GM23338 (cell line): ENCODE data around the gene PRSS36. TPM values are rescaled to one million over a fixed set of nuclear protein-coding genes. Genes with fewer than 3 reads are reported as not detected.

ENCODE experiments used
- ATAC-seq: fragments of 200-7000 bp; cut with Tn5 transposase; 3 replicates; pipeline ENCODE4 v1.9.1; 2020
- DNase-seq: peaks from one replicate; pipeline ENCODE4 v3.0.0-alpha.2; 2015; ENCODE audit warnings: low spot score
- H2AFZ ChIP-seq: fragments of 200-600 bp; sonication (generic); 2 replicates; pipeline ENCODE4 v1.8.0; 2016; ENCODE audit warnings: antibody characterized with exemption, mild to moderate bottlenecking, moderate library complexity
- H3F3A ChIP-seq: fragments of 200-600 bp; sonication (generic); replicated peaks from 2 replicates; pipeline ENCODE4 v1.8.0; 2017; ENCODE audit warnings: antibody characterized with exemption, mixed run types, low read depth
- H3K27ac ChIP-seq: fragments of 200-600 bp; sonication (generic); 2 replicates; pipeline ENCODE4 v1.6.1; 2016; ENCODE audit warnings: low read depth
- H3K27me3 ChIP-seq: fragments of 200-600 bp; sonication (generic); 2 replicates; pipeline ENCODE4 v1.8.0; 2016; ENCODE audit warnings: mild to moderate bottlenecking, mixed run types, moderate library complexity; ENCODE audit not compliant: insufficient read depth
- H3K36me3 ChIP-seq: fragments of 200-600 bp; sonication (generic); 2 replicates; pipeline ENCODE4 v1.8.0; 2016; ENCODE audit warnings: mild to moderate bottlenecking; ENCODE audit not compliant: insufficient read depth
- H3K4me1 ChIP-seq: fragments of 200-600 bp; sonication (generic); 2 replicates; pipeline ENCODE4 v1.8.0; 2016; ENCODE audit warnings: mild to moderate bottlenecking, moderate library complexity; ENCODE audit not compliant: insufficient read depth
- H3K4me2 ChIP-seq: fragments of 200-600 bp; sonication (generic); 2 replicates; pipeline ENCODE4 v1.7.1; 2017; ENCODE audit warnings: mixed run types
- H3K4me3 ChIP-seq: fragments of 200-600 bp; sonication (generic); 2 replicates; pipeline ENCODE4 v1.6.1; 2016; ENCODE audit warnings: mixed run types
- H3K79me2 ChIP-seq: fragments of 200-600 bp; sonication (generic); replicated peaks from 2 replicates; pipeline ENCODE4 v1.8.0; 2017; ENCODE audit warnings: mild to moderate bottlenecking; ENCODE audit not compliant: insufficient read depth
- H3K9me2 ChIP-seq: fragments of 200-600 bp; sonication (generic); 2 replicates; pipeline ENCODE4 v1.8.0; 2017; ENCODE audit not compliant: insufficient read depth
- H4K20me1 ChIP-seq: fragments of 200-600 bp; sonication (generic); replicated peaks from 2 replicates; pipeline ENCODE4 v1.8.0; 2017; ENCODE audit warnings: mild to moderate bottlenecking; ENCODE audit not compliant: insufficient read depth
- H3K27ac Mint-ChIP-seq: 2 replicates; pipeline ENCODE4 v1.8.0; 2020; ENCODE audit warnings: inconsistent platforms, mild to moderate bottlenecking, moderate library complexity, mixed read lengths
- H3K27me3 Mint-ChIP-seq: 3 replicates; pipeline ENCODE4 v1.8.0; 2022; ENCODE audit warnings: low read depth, mild to moderate bottlenecking, moderate library complexity, mixed read lengths, inconsistent platforms; ENCODE audit not compliant: insufficient read depth, poor library complexity
- H3K36me3 Mint-ChIP-seq: 3 replicates; pipeline ENCODE4 v1.8.0; 2021; ENCODE audit warnings: low read depth, mild to moderate bottlenecking, inconsistent platforms, moderate library complexity, mixed read lengths
- H3K4me1 Mint-ChIP-seq: 3 replicates; pipeline ENCODE4 v1.8.0; 2020; ENCODE audit warnings: mild to moderate bottlenecking, inconsistent platforms, mixed read lengths
- H3K4me3 Mint-ChIP-seq: 3 replicates; pipeline ENCODE4 v1.8.0; 2021; ENCODE audit warnings: moderate library complexity, mild to moderate bottlenecking, inconsistent platforms, mixed read lengths
- H3K9me3 Mint-ChIP-seq: 3 replicates; pipeline ENCODE4 v1.8.0; 2020; ENCODE audit warnings: moderate library complexity, mild to moderate bottlenecking, inconsistent platforms, mixed read lengths
- CREB1 ChIP-seq: fragments of 250-450 bp; sonication (Bioruptor Pico); IDR thresholded peaks from 2 replicates; pipeline ENCODE4 v1.5.0; 2020; ENCODE audit warnings: low read depth, mild to moderate bottlenecking, moderate library complexity
- CTCF ChIP-seq, 2 experiments: fragments of 200-600 bp in 1 of 2; sonication (generic) in 1 of 2; conservative IDR thresholded peaks; 2 replicates each; pipeline versions ENCODE4 v1.5.1 to v1.6.1; 2016 to 2017; ENCODE audit warnings: antibody characterized with exemption in 2 of 2, low read depth in 2 of 2, mild to moderate bottlenecking in 2 of 2, moderate library complexity in 1 of 2
- ETS1 ChIP-seq: IDR thresholded peaks from 2 replicates; pipeline ENCODE4 v1.6.1; 2016; ENCODE audit warnings: antibody characterized with exemption
- EZH2 ChIP-seq: fragments of 200-600 bp; sonication (generic); IDR thresholded peaks from one replicate; pipeline ENCODE4 v1.8.0; 2017; ENCODE audit warnings: antibody characterized with exemption, mild to moderate bottlenecking, low read depth; ENCODE audit not compliant: unreplicated experiment
- EZH2phosphoT487 ChIP-seq: fragments of 200-600 bp; sonication (generic); IDR thresholded peaks from one replicate; pipeline ENCODE4 v1.8.1; 2018; ENCODE audit warnings: antibody characterized with exemption; ENCODE audit not compliant: unreplicated experiment
- JUNB ChIP-seq: IDR thresholded peaks from one replicate; pipeline ENCODE4 v1.6.1; 2016; ENCODE audit warnings: antibody characterized with exemption; ENCODE audit not compliant: unreplicated experiment
- NANOG ChIP-seq: IDR thresholded peaks from 2 replicates; pipeline ENCODE4 v1.6.1; 2016; ENCODE audit warnings: antibody characterized with exemption, borderline replicate concordance
- POLR2AphosphoS5 ChIP-seq: IDR thresholded peaks from 2 replicates; pipeline ENCODE4 v1.6.1; 2016; ENCODE audit warnings: antibody characterized with exemption, low read depth
- REST ChIP-seq: IDR thresholded peaks from one replicate; pipeline ENCODE4 v1.6.1; 2018; ENCODE audit warnings: antibody characterized with exemption; ENCODE audit not compliant: unreplicated experiment
- STAT1 ChIP-seq: IDR thresholded peaks from one replicate; pipeline ENCODE4 v1.6.1; 2016; ENCODE audit warnings: antibody characterized with exemption; ENCODE audit not compliant: unreplicated experiment
- ZNF114 ChIP-seq: fragments of 250-450 bp; sonication (Bioruptor Pico); IDR thresholded peaks from 2 replicates; pipeline ENCODE4 v1.5.0; 2020; ENCODE audit warnings: mild to moderate bottlenecking, moderate library complexity
- ZNF331 ChIP-seq: fragments of 250-450 bp; sonication (Bioruptor Pico); IDR thresholded peaks from 2 replicates; pipeline ENCODE4 v1.5.0; 2020; ENCODE audit warnings: low read depth, mild to moderate bottlenecking, moderate library complexity
- ZNF462 ChIP-seq: fragments of 250-450 bp; sonication (Bioruptor Pico); IDR thresholded peaks from 2 replicates; pipeline ENCODE4 v1.5.0; 2020; ENCODE audit warnings: mild to moderate bottlenecking, moderate library complexity
- polyA plus RNA-seq: library from polyadenylated mRNA; unstranded; fragments of >200 nt; fragmentation: Nextera tagmentation; extraction: Ambion mirVana; gene quantifications from 2 replicates; pipeline ENCODE4 v1.2.1, GENCODE V29; 2016
- total RNA-seq: library from RNA; depleted of rRNA; stranded (reverse); fragments of >200 nt; shearing (Covaris generic); gene quantifications from 2 replicates; pipeline ENCODE4 v1.2.3, GENCODE V29; 2014

The PRSS36 gene
- total and polyA plus RNA-seq, 2 experiments from 2014 or later: 0.91 to 1.4 TPM

GRCh38 chr16:31111881-31112466 lies 37.9 kb downstream of the PRSS36 start:
- peaks cover 15% of the 10 kb centered on the region; the same call in 1 of the 2 replicates for H3F3A ChIP-seq
- peaks cover 17% of the 10 kb centered on the region for H3K27me3 Mint-ChIP-seq
- no peaks in the 10 kb centered on the region; the same call in 1 of the 3 replicates for H3K9me3 Mint-ChIP-seq
- no peak overlapping the region for H3K4me2 ChIP-seq
- peaks cover 9% of the 10 kb centered on the region; the same call in 1 of the 3 replicates for H3K4me1 Mint-ChIP-seq
- H3K4me3 ChIP-seq: no peak overlapping the region
- H3K27ac ChIP-seq: no peak overlapping the region
- TF ChIP-seq EZH2 (no peak), CTCF (conservative IDR thresholded peaks at IDR 0.05; ENCODE audit: low read depth in 2 of 2) (no peak), CREB1 (CRISPR knock-in tag) (no peak), JUNB (no peak), POLR2AphosphoS5 (no peak), ZNF114 (CRISPR knock-in tag) (no peak), EZH2phosphoT487 (no peak), ZNF462 (CRISPR knock-in tag) (no peak), STAT1 (no peak), ZNF331 (CRISPR knock-in tag) (no peak), ETS1 (no peak), REST (no peak), NANOG (no peak)
- peaks cover 6% of the 10 kb centered on the region; the same call in 1 of the 2 replicates for H3K4me1 ChIP-seq
- peaks cover 7% of the 10 kb centered on the region for H4K20me1 ChIP-seq
- no peaks in the 10 kb centered on the region for H3K27me3 ChIP-seq
- H3K36me3 Mint-ChIP-seq: peaks cover 30% of the 10 kb centered on the region
- ATAC-seq (no peak), DNase-seq (no peak)
- no peaks in the 10 kb centered on the region for H3K9me2 ChIP-seq
- H3K79me2 ChIP-seq: no peaks in the 10 kb centered on the region; the same call in 1 of the 2 replicates
- no peak overlapping the region for H3K27ac Mint-ChIP-seq
- H3K36me3 ChIP-seq: no peaks in the 10 kb centered on the region
- no peak overlapping the region for H2AFZ ChIP-seq
- H3K4me3 Mint-ChIP-seq: no peak overlapping the region
